Mammary epithelial cell (primary cell): ENCODE results near the gene GP2.

Source experiments
- EZH2 ChIP-seq: IDR thresholded peaks from 2 replicates; pipeline ENCODE4 v1.6.1; 2012; ENCODE audit warnings: low read length, inconsistent platforms, borderline replicate concordance
- TF ChIP-seq, protein P1 (sequence below), 2 donors: IDR thresholded peaks in 1 of 2; conservative IDR thresholded peaks in 1 of 2; 2 replicates each; pipeline ENCODE4 v1.5.1; 2011 to 2012; ENCODE audit warnings: inconsistent platforms in 2 of 2, low read length in 2 of 2, mild to moderate bottlenecking in 2 of 2, control low read depth in 1 of 2, low read depth in 1 of 2; ENCODE audit not compliant: insufficient read depth in 1 of 2; ENCODE audit errors: extremely low read depth in 1 of 2

DNA sequence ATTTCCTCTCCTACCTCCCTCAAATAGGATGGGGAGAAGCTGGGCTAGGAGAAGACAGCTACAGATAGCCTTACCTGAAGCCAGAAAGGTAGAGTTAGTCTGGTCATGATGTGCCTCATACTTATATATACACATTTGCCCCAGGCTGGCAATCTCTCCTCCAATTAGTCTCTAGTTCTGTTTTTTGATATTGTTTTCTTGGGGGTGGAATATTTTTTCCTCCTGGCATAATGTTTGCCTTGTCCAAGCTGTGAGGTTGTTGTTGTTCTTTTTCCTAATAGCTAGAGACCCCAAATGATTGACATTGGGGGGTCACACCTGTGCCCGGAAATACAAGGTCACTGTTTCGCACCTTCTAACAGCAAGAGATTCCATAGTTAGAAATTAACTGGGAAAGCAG lies 25.3 kb upstream of the GP2 start, which contains the start of gene UMOD:
- TF ChIP-seq, protein P1, sequence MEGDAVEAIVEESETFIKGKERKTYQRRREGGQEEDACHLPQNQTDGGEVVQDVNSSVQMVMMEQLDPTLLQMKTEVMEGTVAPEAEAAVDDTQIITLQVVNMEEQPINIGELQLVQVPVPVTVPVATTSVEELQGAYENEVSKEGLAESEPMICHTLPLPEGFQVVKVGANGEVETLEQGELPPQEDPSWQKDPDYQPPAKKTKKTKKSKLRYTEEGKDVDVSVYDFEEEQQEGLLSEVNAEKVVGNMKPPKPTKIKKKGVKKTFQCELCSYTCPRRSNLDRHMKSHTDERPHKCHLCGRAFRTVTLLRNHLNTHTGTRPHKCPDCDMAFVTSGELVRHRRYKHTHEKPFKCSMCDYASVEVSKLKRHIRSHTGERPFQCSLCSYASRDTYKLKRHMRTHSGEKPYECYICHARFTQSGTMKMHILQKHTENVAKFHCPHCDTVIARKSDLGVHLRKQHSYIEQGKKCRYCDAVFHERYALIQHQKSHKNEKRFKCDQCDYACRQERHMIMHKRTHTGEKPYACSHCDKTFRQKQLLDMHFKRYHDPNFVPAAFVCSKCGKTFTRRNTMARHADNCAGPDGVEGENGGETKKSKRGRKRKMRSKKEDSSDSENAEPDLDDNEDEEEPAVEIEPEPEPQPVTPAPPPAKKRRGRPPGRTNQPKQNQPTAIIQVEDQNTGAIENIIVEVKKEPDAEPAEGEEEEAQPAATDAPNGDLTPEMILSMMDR (conservative IDR thresholded peaks at IDR 0.05 in 1 of 2, IDR thresholded peaks at IDR 0.05 in 1 of 2; ENCODE audit: extremely low read depth in 1 of 2, insufficient read depth in 1 of 2, low read depth in 1 of 2, low read length in 2 of 2): no peak
- no peak for TF ChIP-seq EZH2
